Ascending aorta (tissue), 2 donors: ENCODE data around the gene DACT2. TPM values are rescaled to one million over a fixed set of nuclear protein-coding genes. Genes with fewer than 3 reads are reported as not detected.

Experiments
- DNase-seq, 2 donors: peaks; one replicate each; pipeline ENCODE4 v3.0.0-alpha.2; 2019; ENCODE audit warnings: low spot score in 2 of 2
- H3K27ac ChIP-seq, 2 donors: fragments of 200-600 bp; sonication (generic); one replicate each; pipeline ENCODE4 v1.5.1; 2016 to 2017; ENCODE audit warnings: mild to moderate bottlenecking in 1 of 2
- H3K27me3 ChIP-seq: fragments of 200-600 bp; sonication (generic); one replicate; pipeline ENCODE4 v1.5.1; 2017
- H3K36me3 ChIP-seq, 2 donors: fragments of 200-600 bp; sonication (generic); one replicate each; pipeline ENCODE4 v1.5.1; 2016
- H3K4me1 ChIP-seq, 2 donors: fragments of 200-600 bp; sonication (generic); one replicate each; pipeline ENCODE4 v1.5.1; 2016 to 2017; ENCODE audit warnings: mild to moderate bottlenecking in 1 of 2
- H3K4me3 ChIP-seq, 2 donors: fragments of 200-600 bp; sonication (generic); one replicate each; pipeline ENCODE4 v1.5.1; 2016 to 2017; ENCODE audit warnings: mild to moderate bottlenecking in 1 of 2
- H3K9me3 ChIP-seq, 2 donors: fragments of 200-600 bp; sonication (generic); one replicate each; pipeline ENCODE4 v1.5.1; 2016
- CTCF ChIP-seq, 3 experiments: fragments of 200-600 bp in 2 of 3; fragments of 450-650 bp in 1 of 3; sonication (generic) in 2 of 3; IDR thresholded peaks; one replicate each; pipeline ENCODE4 v1.5.1; 2016 to 2019; ENCODE audit warnings: antibody characterized with exemption in 3 of 3, mild to moderate bottlenecking in 1 of 3, moderate library complexity in 1 of 3
- intact Hi-C: fragments of 100-400 bp; cut with DNase I; formaldehyde crosslinking; loops from one replicate; pipeline ENCODE4 v1.15.1; 2023
- total RNA-seq: library from RNA; depleted of rRNA; stranded (reverse); fragments of >200 nt; gene quantifications from one replicate; pipeline ENCODE4 v1.1.0, GENCODE V29; 2016

The DACT2 gene
- total RNA-seq, 1 donor from 2014 or later: not detected

DNA sequence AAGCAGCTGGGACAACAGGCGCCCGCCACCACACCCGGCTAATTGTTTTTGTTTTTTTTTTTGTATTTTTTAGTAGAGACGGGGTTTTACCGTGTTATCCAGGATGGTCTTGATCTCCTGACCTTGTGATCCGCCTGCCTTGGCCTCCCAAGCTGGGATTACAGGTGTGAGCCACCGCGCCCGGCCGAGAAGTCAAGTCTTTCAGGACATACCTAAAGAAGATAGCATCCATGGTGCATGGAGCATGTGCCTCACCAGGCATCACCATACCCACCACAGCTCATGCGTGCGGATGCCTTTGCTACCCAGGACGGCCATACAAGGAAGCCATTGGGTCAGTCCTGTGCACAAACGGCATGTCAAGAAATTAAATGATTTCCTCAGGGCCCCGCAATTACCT is 60.8 kb downstream of the DACT2 start:
- H3K27me3 ChIP-seq: no peaks in the 10 kb centered on the region
- intact Hi-C loops: no loop called here
- no peak for TF ChIP-seq CTCF (IDR thresholded peaks at IDR 0.05)
- no peak overlapping the region for H3K4me3 ChIP-seq
- H3K4me1 ChIP-seq: no peaks in the 10 kb centered on the region
- no peak overlapping the region for H3K27ac ChIP-seq
- no peaks in the 10 kb centered on the region for H3K36me3 ChIP-seq
- no peak for DNase-seq
- H3K9me3 ChIP-seq: no peaks in the 10 kb centered on the region

DNA sequence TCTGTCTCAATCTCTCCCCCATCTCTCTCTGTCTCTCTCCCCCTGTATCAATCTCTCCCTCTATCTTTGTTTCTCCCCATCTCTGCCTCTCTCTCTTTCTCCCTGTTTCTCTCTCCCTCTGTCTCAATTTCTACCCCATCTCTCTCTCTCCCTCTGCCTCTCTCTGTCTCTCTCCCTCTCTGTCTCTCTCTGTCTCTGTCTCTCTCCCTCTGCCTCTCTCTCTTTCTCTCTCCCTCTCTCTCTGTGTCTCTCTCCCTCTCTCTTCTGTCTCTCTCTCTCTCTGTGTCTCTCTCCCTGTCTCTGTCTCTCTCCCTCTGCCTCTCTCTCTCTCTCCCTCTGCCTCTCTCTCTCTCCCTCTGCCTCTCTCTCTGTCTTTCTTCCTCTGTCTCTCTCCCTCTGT is 62.6 kb downstream of the DACT2 start:
- Histone ChIP-seq H3K4me3 (no peak overlapping the region), H3K27ac (no peak overlapping the region), H3K27me3 (no peaks in the 10 kb centered on the region), H3K4me1 (no peaks in the 10 kb centered on the region), H3K9me3 (no peaks in the 10 kb centered on the region), H3K36me3 (no peaks in the 10 kb centered on the region)
- no peak for TF ChIP-seq CTCF (IDR thresholded peaks at IDR 0.05)
- no peak for DNase-seq
- intact Hi-C loops: no loop called here

Other genes starting within 250 kb of the DACT2 start
- not detected for gene FRMD1, start 240.6 kb downstream of the DACT2 start, total RNA-seq
- gene SMOC2, start 121.4 kb upstream of the DACT2 start, total RNA-seq: 102 TPM